Neural cell (in vitro differentiated cells): Measurements from ENCODE around the gene KCNIP4.

Experiments used
- REST ChIP-seq: IDR thresholded peaks from 2 replicates; pipeline ENCODE4 v1.6.1; 2012; ENCODE audit warnings: borderline replicate concordance
- TF ChIP-seq, protein P1 (sequence below): fragments of 450-650 bp; IDR thresholded peaks from 2 replicates; pipeline ENCODE4 v1.5.1; 2014; ENCODE audit warnings: antibody characterized with exemption, mild to moderate bottlenecking, moderate library complexity; ENCODE audit not compliant: poor library complexity, severe bottlenecking

DNA sequence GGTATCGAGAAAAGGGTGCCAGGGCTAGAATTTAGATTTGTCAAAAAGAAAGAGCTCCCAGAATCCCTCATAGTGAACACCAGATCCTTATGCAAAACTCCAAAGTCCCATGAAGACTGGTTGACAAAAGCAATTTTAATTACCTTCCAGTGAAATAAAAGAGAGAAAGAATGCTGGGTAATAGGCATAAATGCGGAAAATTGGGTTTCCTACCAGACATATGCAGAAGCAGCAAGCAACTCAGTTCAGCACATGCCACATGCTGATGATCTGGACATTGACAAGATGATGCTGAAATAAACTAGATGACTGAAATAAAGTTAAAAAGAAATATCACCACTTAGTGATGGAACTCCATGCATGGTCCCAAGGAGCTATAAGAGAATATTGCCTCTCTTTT, 83.9 kb downstream of the KCNIP4 start:
- TF ChIP-seq, protein P1, sequence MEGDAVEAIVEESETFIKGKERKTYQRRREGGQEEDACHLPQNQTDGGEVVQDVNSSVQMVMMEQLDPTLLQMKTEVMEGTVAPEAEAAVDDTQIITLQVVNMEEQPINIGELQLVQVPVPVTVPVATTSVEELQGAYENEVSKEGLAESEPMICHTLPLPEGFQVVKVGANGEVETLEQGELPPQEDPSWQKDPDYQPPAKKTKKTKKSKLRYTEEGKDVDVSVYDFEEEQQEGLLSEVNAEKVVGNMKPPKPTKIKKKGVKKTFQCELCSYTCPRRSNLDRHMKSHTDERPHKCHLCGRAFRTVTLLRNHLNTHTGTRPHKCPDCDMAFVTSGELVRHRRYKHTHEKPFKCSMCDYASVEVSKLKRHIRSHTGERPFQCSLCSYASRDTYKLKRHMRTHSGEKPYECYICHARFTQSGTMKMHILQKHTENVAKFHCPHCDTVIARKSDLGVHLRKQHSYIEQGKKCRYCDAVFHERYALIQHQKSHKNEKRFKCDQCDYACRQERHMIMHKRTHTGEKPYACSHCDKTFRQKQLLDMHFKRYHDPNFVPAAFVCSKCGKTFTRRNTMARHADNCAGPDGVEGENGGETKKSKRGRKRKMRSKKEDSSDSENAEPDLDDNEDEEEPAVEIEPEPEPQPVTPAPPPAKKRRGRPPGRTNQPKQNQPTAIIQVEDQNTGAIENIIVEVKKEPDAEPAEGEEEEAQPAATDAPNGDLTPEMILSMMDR, result no peak
- TF ChIP-seq REST, result no peak
